ENCODE data around the gene KCNE2.
"Not testable (repeated sequence)": the region's sequence is repeated elsewhere in the genome, so short reads cannot be mapped to it uniquely, and the experiment has no call there.

The KCNE2 gene

DNA sequence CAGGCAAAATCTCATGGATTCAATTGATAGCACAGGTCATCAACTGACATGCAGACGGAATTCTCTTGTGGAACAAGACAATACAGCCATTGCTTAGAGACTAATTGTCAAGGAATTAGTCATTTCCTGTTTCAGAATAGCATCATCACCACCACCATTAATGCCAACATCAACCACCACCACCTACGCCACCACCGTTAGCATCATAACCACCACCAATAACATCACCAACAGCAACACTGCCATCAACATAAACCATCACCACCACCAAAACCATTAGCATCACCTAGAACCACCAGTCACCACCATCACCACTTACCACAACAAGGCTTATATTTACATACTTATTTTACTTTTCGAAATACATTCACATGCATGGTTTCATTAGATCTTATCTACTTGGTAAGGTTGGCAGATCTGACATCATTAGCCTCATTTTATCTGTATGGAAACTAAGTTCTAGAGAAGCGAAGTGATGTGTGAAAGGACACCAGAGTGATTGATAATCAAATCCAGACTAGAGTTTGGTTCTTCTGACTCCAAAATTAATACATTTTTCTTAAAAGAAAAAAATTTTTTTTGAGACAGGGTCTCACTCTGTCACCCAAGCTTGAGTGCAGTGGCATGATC lies 53.8 kb downstream of the KCNE2 start:
- not testable (repeated sequence) for DNase-seq

Measured in NCI-H524 (cell line).